Fibroblast of gingiva (primary cell): ENCODE measurements around the gene SLC20A1.
"Not testable (repeated sequence)": the region's sequence is repeated elsewhere in the genome, so short reads cannot be mapped to it uniquely, and the experiment has no call there.

Experiments used
- DNase-seq: peaks from one replicate; pipeline ENCODE4 v3.0.0-alpha.2; 2011; ENCODE audit warnings: low read depth

Gene SLC20A1

DNA sequence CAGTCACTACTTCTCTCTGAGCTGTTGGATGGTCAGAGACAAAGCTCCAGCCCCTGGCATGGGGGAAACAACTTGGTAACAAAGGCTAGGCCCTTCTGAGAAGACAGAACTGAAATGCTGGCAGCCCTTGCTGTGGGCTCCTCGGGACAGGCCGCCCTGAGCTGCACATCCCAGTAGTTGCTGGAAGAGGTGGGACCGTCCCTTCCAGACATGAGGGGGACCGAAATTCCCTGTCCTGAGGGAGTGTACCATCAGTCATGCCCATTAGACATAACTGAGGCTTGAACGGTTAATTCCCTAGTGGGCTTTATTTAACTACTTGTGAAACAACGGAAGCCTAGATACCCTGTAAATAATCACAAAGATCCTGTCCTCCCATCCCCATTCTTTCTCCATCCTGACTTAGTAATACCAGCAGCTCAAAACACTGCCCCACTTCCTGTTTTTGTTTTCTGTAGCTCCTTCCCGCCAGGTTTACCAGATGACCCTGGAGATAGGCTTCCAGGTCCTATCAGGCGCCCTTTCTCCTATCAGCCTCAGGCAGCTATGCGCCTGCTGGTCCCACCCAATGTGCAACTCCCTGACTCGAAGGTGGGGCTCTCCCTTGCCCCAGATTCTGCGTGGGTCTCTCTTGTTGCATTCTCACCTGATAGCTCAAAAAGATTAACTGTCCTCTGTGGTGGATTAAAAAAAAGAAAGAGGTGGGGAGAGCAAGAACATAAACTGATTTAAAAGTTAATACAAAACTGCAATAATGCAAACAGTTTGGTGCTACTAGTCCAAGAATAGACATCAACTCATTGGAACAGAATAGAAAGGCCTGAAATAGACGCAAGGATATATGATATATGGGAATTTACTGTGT lies 38.0 kb downstream of the SLC20A1 start:
- DNase-seq, result no peak

DNA sequence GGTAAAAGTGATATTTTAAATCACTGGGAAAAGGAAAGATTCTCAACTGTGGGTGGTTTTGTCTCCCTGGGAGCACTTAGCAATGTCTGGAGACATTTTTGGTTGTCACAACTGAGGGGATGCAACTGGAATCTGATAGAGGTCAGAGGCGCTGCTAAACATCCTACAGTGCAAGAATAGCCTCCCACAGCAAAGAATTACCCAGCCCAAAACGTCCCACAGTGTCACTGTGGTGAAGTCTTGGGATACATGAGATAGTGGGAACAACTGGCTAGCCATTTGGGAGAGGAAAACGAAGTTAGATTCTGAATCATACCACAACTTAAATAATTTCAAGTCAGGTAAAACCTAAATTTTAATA lies 38.7 kb downstream of the SLC20A1 start:
- DNase-seq, result no peak

DNA sequence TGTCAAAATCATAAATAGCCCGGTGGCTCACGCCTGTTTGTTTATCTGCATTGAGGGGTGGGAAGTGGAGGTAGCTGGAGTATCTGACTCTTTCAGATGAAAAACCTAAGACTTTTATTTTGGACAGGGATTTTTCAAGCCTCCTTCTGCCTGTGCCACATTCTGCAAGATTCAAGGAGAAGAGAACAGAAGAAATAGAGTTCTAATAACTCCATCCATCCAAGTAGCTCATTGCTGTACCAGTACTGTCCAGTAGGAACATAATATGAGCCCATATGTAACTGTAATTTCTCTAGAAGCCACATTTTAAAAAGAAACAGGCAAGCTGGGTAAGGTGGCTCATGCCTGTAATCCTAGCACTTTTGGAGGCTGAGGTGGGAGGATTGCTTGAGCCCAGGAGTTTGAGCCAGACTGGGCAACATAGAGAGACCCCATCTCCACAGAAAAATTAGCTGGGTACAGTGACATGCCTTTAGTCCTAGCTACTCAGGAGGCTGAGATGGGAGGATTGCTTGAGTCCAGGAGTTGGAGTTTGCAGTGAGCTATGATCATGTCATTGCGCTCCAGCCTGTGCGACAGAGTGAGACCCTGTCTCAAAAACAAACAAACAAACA lies 39.6 kb downstream of the SLC20A1 start:
- no peak for DNase-seq

DNA sequence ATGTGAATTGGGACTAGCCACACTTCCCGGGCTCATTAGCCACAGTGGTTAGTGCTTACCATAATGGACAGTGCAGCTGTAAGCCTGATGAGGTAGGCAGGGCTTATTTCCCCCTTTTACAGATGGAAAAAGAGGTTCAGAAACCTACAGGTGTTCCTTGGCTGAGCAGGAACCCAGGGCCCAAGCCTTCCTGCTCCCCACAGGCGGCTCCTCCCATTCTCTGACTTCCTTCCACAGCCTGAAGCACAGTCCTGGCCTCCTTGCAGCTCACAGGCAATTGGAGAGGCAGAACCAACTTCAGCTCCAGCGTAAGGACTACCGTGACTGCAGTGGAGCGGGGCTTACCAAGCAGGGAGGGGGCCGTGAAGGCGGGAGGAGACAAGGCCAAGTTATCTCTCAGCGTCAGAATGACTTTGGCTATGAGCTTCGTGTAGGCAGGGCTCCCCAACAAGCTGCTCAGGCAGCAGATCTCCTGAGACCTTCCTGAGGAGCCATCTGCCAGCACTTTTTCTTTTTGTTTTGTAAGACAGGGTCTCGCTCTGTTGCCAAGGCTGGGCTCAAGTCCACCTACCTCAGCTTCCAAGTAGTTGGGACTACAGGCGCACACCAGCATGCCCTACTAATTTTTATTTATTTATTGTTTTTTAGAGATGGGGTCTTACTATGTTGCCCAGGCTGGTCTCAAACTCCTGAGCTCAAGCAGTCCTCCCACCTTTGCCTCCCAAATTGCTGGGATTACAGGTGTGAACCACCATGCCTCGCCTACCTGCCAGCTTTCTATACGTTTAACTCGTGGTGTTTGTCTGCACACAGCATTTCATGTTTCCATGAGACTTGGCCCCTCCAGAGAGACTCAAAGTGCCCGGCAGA lies 40.8 kb downstream of the SLC20A1 start:
- DNase-seq, result no peak

DNA sequence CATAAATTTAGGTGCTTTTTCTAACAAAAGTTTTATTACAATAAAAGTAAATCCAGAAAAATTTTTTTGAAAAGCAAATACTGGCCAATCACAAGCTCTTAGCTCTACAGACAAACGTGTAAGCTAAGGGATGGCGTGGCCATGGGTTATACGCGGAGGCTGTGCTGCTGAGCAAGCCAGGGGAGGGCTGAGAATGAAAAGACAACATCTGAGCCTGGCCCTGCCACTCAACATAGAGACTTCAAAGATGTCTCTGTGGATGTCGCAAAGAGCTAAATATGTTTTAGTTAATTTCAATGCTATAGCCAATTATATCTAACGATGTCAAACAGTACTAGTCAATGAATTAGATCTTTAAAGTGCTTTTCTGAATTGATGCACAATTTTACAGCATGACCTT lies 41.8 kb downstream of the SLC20A1 start:
- no peak for DNase-seq

DNA sequence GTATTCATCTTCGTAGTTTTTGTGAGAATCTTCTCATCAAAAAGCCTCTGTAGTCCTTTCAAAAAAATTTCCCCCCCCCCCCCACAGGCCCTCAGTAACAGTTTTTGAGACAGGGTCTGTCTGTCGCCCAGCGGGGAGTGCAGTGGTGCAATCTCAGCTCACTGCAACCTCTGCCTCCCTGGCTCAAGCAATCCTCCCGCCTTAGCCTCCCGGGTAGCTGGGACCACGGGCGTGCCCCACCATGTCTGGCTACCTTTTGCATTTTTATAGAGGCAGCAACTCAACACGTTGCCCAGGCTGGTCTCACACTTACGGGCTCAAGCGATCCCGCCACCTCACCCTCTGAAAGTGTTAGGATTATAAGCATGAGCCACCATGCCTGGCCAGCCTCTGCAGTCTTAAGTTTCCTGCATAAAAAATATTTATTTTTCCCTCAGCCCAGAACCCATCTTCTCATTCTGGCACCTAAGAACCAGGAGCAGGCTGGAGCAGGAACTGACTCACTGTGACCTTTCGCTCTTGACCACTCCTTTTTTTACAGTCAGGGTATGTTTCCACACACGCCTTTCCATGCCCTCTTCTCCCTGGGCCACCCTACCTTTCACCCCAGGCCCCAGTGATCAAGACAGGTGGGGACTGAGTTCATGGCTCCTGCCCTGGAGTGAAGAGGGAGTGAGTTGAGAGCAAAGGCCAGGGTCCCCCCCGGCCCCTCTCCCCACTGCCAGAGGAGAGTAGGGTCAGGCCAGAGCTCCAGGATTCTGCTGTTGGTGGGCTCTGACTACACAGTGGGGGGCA lies 42.5 kb downstream of the SLC20A1 start:
- no peak for DNase-seq

DNA sequence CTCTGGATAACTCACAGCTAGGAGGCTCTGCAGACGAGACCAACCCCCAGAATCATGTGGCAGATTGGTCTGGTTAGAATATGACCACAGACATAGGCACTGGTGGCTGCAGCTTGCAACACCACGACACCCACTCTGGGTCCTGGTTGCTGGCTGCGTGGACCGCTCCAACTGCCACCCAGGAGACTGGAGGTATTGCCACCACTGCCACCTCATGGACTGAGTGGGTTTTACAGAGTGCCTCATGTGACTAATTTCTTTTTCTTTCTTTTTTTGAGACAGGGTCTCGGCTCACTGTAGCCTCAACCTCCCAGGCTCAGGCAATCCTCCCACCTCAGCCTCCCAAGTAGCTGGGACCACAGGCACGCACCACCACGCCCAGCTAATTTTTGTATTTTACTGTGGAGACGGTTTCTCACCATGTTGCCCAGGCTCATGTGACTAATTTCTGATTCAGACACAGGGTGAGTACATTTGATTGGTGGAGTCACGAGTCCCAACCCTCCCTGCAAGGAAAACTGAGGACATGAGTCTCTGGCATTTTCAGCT lies 45.2 kb downstream of the SLC20A1 start:
- DNase-seq, result peak; percentile 66

DNA sequence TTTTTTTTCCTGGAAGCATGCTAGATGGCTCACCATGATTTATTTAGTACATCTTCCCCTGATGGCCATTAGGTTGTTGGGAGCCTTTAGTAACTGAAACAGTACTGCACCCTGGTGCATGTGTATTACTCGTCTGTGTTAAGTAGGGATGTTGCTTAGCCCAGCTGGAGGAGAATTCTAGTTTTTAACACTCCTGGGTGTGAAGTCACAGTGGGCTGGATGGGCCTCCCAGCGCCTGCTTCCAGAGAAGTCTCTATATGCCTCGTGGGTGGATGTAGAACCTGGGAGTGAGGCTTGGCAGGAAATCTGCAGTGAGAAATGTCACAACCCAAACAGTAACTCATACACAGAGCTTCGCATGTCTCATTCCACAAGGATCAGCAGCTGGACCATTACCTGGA lies 46.1 kb downstream of the SLC20A1 start:
- no peak for DNase-seq

DNA sequence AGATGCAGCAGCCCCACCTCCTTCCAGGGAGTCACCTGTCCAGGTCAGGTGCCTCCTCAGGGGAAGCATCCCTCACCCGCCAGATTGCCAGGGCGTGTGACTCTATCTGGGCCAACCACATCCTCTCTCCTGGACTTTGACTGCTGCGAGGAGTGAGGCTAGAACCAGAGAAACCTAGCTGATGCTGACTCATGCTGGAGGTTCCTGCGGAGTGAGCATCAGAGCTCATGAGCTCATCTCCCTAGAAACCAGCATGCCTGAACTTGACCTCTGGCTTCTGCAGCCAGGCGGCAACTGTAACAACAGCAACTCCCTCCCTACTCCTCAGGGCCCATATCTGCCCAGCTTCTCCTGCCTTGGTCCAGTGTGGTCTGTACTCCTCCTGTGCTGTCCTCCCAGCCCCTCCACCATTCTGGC lies 46.8 kb downstream of the SLC20A1 start:
- peak; percentile 93 for DNase-seq

DNA sequence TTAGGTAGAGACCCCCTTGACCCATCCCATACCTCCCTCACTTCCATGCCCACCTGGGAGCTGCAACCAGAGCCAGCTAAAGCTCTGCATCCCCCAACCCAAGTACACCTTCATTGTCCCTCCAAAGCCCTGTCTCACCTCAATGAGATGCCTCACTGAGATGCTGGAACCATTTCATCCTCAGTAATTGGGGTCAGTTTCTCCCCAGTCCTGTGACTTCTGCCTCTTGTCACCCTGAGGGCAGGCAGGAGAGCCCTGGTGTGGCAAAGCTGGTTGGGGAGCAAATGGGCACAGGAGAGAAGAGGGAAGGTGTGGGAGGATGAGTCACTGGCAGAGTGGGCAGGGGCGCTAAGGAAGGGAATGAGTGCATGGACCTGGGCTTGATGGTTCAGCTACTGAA lies 47.2 kb downstream of the SLC20A1 start:
- DNase-seq, result no peak

DNA sequence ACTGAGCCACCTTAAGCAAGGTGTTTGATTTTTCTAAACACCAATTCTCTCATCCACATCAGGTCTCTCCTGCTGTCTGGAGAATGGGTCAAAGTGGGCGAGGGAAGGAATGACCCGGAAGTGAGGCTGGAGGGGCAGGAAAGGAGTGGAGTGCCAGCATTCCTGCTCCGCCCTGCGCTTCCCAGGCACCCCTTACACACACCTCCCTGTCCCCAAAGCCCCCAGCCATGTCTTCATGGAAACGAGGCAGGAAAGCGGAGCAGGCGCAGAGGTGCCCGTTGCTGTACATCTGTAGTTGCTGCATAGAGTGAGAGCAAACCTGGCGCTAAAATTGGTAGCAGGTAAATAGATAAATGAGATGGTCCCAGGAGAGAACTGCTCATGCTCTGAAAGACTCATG lies 47.9 kb downstream of the SLC20A1 start:
- DNase-seq, result no peak

DNA sequence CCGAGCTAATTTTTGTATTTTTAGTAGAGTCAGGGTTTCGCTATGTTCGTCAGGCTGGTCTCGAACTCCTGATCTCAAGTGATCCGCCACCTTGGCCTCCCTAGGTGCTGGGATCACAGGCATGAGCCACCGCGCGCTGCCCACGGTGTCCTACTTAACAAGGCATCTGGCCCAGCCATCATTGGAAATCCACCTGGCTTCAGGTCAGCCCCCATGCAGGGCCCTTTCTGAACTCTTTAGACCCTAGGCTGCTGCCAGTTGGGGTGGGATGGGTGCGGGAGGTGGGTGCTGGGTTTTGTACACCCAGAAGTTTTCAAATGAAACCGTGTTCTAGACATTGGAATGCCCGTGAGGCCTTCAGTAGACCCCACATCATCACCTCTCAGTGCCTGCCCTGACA lies 48.4 kb downstream of the SLC20A1 start:
- no peak for DNase-seq

DNA sequence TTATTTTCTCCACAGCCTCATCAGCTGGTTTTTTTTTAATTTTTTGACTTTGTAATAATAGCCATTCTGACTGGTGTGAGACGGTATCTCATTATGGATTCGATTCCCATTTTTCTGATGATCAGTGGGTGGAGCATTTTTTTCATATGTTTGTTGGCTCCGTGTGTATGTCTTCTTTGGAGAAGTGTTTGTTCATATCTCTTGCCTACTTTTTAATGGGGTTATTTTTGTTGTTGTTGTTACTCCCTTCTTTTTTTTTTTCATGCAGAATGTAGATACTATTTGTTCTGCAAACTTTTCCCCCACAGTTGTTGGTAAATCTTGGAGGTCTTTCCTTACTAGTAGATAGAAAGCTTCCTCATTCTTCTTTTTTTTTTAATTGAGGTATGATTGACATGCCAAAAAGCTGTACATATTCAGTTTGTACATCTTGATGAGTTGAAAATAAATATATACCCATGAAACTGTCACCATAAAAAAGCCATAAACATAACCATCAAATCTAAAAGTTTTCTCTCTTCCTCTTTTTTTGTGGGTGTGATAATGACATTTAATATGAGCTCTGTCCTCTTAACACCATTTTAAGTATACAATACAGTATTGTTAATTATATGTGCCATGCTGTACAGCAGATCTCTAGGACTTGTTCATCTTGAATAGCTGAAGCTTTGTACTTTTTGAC lies 53.2 kb downstream of the SLC20A1 start:
- no peak for DNase-seq

DNA sequence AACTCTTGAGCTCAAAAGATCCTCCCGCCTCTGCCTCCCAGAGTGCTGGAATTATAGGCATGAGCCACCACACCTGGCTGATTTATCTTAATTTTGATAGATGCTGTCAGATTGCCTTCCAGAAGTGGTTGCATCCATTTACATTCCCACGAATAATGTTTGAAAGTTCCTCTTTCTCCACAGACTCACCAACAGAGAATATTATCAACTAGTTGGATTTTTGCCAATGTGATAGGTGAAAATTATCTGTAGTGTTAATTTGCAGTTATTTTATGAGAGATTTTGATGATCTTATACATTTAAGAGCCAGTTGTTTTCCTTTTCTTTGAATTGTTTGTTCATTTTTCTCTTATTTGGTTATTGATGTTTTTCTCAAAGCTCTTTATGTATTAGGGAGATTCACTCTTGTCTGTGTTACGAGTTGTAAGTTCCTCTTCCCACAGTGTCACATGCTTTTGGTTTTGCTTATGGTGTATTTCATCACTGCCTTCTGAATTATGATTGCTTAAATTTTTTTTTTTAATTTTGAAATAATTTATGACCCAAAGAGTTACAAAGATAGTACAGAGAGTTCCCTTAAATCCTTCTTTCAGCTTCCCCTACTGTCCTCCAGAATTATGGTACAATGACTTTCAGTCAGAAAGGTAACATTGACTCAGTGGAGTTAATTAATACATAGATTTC lies 54.4 kb downstream of the SLC20A1 start:
- peak; percentile 37 for DNase-seq

DNA sequence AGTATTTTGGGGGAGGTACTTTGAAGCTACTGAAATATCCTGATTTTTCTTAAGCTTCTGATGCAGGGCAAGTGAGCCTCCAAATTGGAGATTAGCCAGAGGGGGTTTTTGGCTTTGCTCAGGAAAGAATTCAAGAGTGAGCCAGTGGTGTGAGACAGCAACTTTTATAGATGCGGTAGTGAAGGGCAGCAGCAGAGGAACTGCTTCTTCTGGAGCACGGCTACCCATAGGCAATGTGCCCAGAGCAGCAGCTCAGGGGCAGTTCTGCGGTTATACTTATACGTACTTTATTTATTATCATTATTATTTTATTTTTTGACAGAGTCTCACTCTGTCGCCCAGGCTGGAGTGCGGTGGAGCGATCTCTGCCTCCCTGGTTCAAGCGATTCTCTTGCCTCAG lies 55.3 kb downstream of the SLC20A1 start:
- no peak for DNase-seq

DNA sequence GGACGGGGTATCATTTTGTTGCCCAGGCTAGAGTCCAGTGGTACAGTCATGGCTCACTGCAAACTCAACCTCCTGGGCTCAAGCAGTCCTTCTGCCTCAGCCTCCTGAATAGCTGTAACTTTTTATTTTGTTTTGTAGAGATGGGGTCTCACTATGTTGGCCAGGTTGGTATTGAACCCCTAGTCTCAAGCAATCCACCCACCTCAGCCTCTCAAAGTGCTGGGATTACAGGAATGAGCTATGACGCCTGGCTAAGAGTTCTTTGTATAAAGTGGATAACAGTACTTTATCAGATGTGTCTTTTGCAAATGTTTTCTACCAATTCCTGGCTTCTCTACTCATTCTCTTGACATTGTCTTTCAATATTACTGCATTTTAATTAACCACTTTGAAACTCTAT lies 57.9 kb downstream of the SLC20A1 start:
- no peak for DNase-seq

DNA sequence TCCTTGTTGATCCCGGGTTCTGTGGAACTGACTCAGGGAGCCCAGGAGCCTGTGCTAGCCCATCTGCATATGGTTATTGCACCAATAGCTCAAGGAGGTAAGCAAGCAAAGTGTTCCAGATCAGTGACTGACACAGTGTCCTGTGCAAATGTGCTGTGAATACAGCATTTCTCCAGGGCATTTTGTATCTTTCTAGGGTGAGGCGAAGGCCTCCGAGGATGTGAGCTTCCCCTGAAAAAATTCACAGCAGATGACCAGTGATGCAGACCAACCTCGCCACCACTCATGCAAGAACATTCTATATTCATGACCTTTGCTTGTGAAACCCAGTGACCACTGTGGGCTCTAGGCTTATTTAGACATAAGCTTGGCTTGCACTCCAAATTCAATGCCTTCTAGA lies 59.8 kb downstream of the SLC20A1 start:
- DNase-seq, result no peak

DNA sequence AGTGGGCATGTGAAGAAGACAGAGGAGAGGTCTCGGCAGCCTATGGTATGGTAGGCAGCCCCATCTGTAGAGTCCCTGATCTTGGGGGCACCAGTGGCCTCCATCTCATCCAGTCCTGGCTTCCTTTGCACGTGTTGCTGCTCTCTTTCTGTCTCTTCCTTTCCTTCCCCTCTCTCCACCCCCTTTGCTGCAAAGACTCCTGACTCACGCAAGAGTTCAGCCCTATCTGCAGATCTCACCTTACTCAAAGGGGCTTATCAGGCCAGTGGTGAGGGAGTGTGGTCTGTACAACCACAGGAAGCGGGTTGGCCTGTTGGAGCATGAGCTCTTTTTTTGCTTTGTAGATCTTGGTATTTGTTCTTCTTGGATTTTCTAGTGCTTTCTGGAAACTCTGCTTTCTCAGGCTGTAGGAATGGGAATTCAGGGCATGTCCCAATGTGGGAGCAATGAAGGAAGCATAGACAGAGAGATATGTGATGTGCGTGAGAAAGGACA lies 60.5 kb downstream of the SLC20A1 start:
- no peak for DNase-seq

DNA sequence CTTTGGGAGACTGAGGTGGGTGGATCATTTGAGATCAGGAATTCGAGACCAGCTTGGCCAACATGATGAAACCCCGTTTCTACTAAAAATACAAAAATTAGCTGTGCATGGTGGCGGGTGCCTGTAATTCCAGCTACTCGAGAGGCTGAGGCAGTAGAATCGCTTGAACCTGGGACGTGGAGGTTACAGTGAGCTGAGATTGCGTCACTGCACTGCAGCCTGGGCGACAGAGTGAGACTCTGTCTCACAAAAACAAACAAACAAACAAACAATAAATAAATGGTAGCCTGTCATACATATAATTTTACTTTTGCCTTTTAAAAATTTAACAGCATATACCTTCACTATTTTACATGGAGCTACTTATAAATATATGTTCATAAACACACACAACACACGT lies 61.2 kb downstream of the SLC20A1 start:
- not testable (repeated sequence) for DNase-seq

DNA sequence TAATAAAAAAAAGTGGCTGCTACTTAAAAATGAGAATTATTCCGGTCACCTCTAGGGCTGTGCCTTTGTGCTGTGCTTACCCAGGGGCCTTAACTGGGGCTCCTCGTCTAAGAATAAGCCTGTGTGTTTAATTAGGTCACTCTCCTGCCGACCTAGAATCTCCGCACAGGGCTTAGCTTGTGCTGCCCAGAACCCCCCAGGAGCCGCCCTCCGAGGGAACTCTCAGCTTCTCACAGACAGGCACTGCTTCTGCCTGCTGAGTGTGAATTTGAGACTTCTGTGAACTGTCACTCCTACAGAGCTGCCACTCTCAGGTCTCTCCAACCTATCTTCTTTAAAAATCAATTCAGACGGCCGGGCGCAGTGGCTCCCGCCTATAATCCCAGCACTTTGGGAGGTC lies 63.2 kb downstream of the SLC20A1 start:
- DNase-seq, result no peak
